Stomach (tissue), 4 donors: ENCODE data around the gene TUBGCP3.

Experiments used
- POLR2AphosphoS5 ChIP-seq, 3 donors: sonication (generic); formaldehyde crosslinking; IDR thresholded peaks; one replicate each; pipeline ENCODE4 v1.6.1; 2016; ENCODE audit warnings: antibody characterized with exemption in 3 of 3
- TF ChIP-seq, protein P1 (sequence below), 7 experiments: fragments of 450-650 bp in 4 of 7; fragments of 200-600 bp in 3 of 7; sonication (generic) in 3 of 7; IDR thresholded peaks; one replicate each; pipeline ENCODE4 v1.5.1; 2016 to 2019; ENCODE audit warnings: antibody characterized with exemption in 7 of 7, control low read depth in 2 of 7, mild to moderate bottlenecking in 1 of 7

DNA sequence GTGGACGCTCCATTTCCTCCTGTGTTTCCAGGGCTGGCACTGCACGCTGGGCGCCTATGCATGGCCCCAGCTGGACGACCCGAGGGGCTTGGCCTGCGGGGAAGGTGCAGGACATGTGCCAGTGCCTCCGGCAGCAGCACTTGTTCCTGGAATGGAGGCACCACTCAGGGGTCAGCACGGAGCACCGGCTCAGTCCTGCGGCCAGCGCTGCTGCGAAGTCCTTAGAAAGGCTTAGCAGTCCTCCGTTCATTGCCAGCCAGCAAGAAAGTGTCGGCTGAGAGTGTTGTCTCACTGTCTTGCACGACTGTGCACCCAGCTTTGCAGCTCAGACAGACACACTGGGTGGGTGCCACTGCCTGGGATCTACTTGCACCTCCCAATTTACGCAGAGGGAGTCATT is 36.1 kb upstream of the TUBGCP3 start:
- TF ChIP-seq, protein P1, sequence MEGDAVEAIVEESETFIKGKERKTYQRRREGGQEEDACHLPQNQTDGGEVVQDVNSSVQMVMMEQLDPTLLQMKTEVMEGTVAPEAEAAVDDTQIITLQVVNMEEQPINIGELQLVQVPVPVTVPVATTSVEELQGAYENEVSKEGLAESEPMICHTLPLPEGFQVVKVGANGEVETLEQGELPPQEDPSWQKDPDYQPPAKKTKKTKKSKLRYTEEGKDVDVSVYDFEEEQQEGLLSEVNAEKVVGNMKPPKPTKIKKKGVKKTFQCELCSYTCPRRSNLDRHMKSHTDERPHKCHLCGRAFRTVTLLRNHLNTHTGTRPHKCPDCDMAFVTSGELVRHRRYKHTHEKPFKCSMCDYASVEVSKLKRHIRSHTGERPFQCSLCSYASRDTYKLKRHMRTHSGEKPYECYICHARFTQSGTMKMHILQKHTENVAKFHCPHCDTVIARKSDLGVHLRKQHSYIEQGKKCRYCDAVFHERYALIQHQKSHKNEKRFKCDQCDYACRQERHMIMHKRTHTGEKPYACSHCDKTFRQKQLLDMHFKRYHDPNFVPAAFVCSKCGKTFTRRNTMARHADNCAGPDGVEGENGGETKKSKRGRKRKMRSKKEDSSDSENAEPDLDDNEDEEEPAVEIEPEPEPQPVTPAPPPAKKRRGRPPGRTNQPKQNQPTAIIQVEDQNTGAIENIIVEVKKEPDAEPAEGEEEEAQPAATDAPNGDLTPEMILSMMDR (IDR thresholded peaks at IDR 0.05), result no peak
- no peak for TF ChIP-seq POLR2AphosphoS5 (IDR thresholded peaks at IDR 0.05)
